Endodermal cell (in vitro differentiated cells): ENCODE measurements around the gene OR2F1. TPM values are rescaled to one million over a fixed set of nuclear protein-coding genes. Genes with fewer than 3 reads are reported as not detected.

ENCODE experiments used
- DNase-seq: peaks from one replicate; pipeline ENCODE4 v3.0.0-alpha.2; 2017
- H3K27ac ChIP-seq: 2 replicates; pipeline ENCODE4 v1.5.1; 2013; ENCODE audit warnings: mild to moderate bottlenecking, low read depth, low read length, moderate library complexity
- H3K27me3 ChIP-seq: 2 replicates; pipeline ENCODE4 v1.6.1; 2013; ENCODE audit warnings: mild to moderate bottlenecking, low read length, moderate library complexity; ENCODE audit not compliant: insufficient read depth, control insufficient read depth, poor library complexity, severe bottlenecking
- H3K36me3 ChIP-seq: 2 replicates; pipeline ENCODE4 v1.7.0; 2013; ENCODE audit warnings: mild to moderate bottlenecking, low read length, moderate library complexity; ENCODE audit not compliant: control insufficient read depth, insufficient read depth
- H3K4me1 ChIP-seq: one replicate; pipeline ENCODE4 v1.7.0; 2013; ENCODE audit warnings: low read length; ENCODE audit not compliant: control insufficient read depth, insufficient read depth
- H3K4me3 ChIP-seq: 2 replicates; pipeline ENCODE4 v1.5.1; 2013; ENCODE audit warnings: mild to moderate bottlenecking, low read length, moderate library complexity
- H3K9ac ChIP-seq: 2 replicates; pipeline ENCODE4 v1.6.1; 2013; ENCODE audit warnings: mild to moderate bottlenecking, low read length, moderate library complexity; ENCODE audit not compliant: poor library complexity, severe bottlenecking; ENCODE audit errors: extremely low read depth
- H3K9me3 ChIP-seq: 2 replicates; pipeline ENCODE4 v1.6.1; 2013; ENCODE audit warnings: mild to moderate bottlenecking, low read length, moderate library complexity; ENCODE audit not compliant: control insufficient read depth
- H3K27ac Mint-ChIP-seq: 2 replicates; pipeline ENCODE4 v1.8.0; 2020; ENCODE audit warnings: mixed read lengths
- H3K27me3 Mint-ChIP-seq: 2 replicates; pipeline ENCODE4 v1.8.0; 2021; ENCODE audit warnings: mild to moderate bottlenecking, mixed read lengths; ENCODE audit not compliant: insufficient read depth
- H3K36me3 Mint-ChIP-seq: 2 replicates; pipeline ENCODE4 v1.8.0; 2020; ENCODE audit warnings: low read depth, mixed read lengths
- H3K4me1 Mint-ChIP-seq: 2 replicates; pipeline ENCODE4 v1.8.0; 2020; ENCODE audit warnings: mixed read lengths
- H3K4me3 Mint-ChIP-seq: 2 replicates; pipeline ENCODE4 v1.8.0; 2020; ENCODE audit warnings: mild to moderate bottlenecking, moderate library complexity, mixed read lengths
- H3K9me3 Mint-ChIP-seq: 2 replicates; pipeline ENCODE4 v1.8.0; 2020; ENCODE audit warnings: mild to moderate bottlenecking, mixed read lengths
- CTCF ChIP-seq: fragments of 200-600 bp; sonication (generic); conservative IDR thresholded peaks from 2 replicates; pipeline ENCODE4 v1.5.0; 2021; ENCODE audit warnings: antibody characterized with exemption, mild to moderate bottlenecking
- WGBS, 2 experiments: methylation state at CpG; one replicate each; pipeline versions ENCODE4 v1.1.5 to v1.1.7; 2013; ENCODE audit warnings: missing lambda C conversion rate in 2 of 2, mixed read lengths in 1 of 2; ENCODE audit not compliant: insufficient coverage in 1 of 2, insufficient read length in 1 of 2; 5-methylcytosine and 5-hydroxymethylcytosine counted together
- total RNA-seq, 2 donors: library from RNA; stranded (reverse); fragmentation: NEBNext Ultra II Directional in 1 of 2; extraction: Animal tissue kit (Norgen Biotek cat#: 25700) in 1 of 2; gene quantifications; 2 replicates in 1 of 2; 3 replicates in 1 of 2; pipeline ENCODE4 v1.2.1, GENCODE V29; 2021

The OR2F1 gene
- total RNA-seq, 2 donors from 2014 or later, result not detected

GRCh38 chr7:143988976-143989745 lies 34.5 kb downstream of the OR2F1 start:
- DNase-seq, result no peak
- Mint-ChIP-seq H3K4me3 (no peak overlapping the region), H3K27me3 (no peaks in the 10 kb centered on the region), H3K36me3 (no peaks in the 10 kb centered on the region), H3K9me3 (peaks cover 13% of the 10 kb centered on the region), H3K27ac (no peak overlapping the region), H3K4me1 (no peaks in the 10 kb centered on the region)
- Histone ChIP-seq H3K36me3 (no peaks in the 10 kb centered on the region), H3K27me3 (no peaks in the 10 kb centered on the region), H3K9me3 (peaks cover 15% of the 10 kb centered on the region), H3K27ac (no peak overlapping the region), H3K4me3 (no peak overlapping the region), H3K9ac (no peak overlapping the region), H3K4me1 (no peaks in the 10 kb centered on the region)
- TF ChIP-seq CTCF, result no peak
- WGBS, 2 experiments, result 91 to 93% methylated on average over 5 of the region's 5 CpGs

GRCh38 chr7:143992670-143993069 lies 38.0 kb downstream of the OR2F1 start:
- Histone ChIP-seq H3K27me3 (no peaks in the 10 kb centered on the region), H3K9me3 (peaks cover 15% of the 10 kb centered on the region), H3K4me1 (no peaks in the 10 kb centered on the region), H3K36me3 (no peaks in the 10 kb centered on the region), H3K9ac (no peak overlapping the region), H3K4me3 (no peak overlapping the region), H3K27ac (no peak overlapping the region)
- no peak overlapping the region for H3K4me3 Mint-ChIP-seq
- no peaks in the 10 kb centered on the region for H3K36me3 Mint-ChIP-seq
- DNase-seq, result no peak
- no peak overlapping the region for H3K27ac Mint-ChIP-seq
- peaks cover 11% of the 10 kb centered on the region for H3K9me3 Mint-ChIP-seq
- no peaks in the 10 kb centered on the region for H3K4me1 Mint-ChIP-seq
- TF ChIP-seq CTCF, result no peak
- no peaks in the 10 kb centered on the region for H3K27me3 Mint-ChIP-seq

- WGBS, 2 experiments, result 89% methylated on average over 2 of the region's 3 CpGs; no CpG with 5 or more reads in 1 of the 2 experiments
- Mint-ChIP-seq H3K9me3 (peaks cover 11% of the 10 kb centered on the region), H3K4me3 (no peak overlapping the region), H3K36me3 (no peaks in the 10 kb centered on the region), H3K4me1 (no peaks in the 10 kb centered on the region), H3K27me3 (no peaks in the 10 kb centered on the region), H3K27ac (no peak overlapping the region)
- H3K9ac ChIP-seq, result no peak overlapping the region
- H3K27me3 ChIP-seq, result no peaks in the 10 kb centered on the region
- peaks cover 12% of the 10 kb centered on the region for H3K9me3 ChIP-seq
- no peak overlapping the region for H3K4me3 ChIP-seq
- no peaks in the 10 kb centered on the region for H3K4me1 ChIP-seq
- H3K27ac ChIP-seq, result no peak overlapping the region
- no peaks in the 10 kb centered on the region for H3K36me3 ChIP-seq
- no peak for DNase-seq
- TF ChIP-seq CTCF, result no peak
These were observed 39.3 kb downstream of the OR2F1 start for GRCh38 chr7:143993924-143994323.
